Middle frontal gyrus (tissue), 1 donor: ENCODE results near the gene CMPK1.

Experiments
- DNase-seq: peaks from one replicate; pipeline ENCODE4 v3.0.0-alpha.2; 2015; ENCODE audit warnings: low spot score; ENCODE audit errors: extremely low spot score

Gene CMPK1

DNA sequence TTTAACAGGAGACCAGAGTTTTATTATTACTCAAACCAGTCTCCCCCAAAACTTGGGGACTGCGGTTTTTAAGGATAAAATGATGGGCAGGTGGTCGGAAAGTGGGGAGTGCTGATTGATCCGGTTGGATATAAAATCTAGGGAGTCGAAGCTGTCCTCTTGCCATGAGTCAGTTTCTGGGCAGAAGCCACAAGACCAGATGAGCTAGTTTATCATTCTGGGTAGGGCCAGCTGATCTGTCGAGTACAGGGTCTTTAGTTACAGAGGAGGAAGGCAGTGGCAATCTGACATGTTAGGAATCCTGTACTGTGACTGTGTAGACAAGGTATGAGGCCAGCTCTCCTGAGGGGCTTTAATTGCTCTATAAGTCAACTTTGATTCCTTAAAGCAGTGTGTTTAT lies 59.6 kb downstream of the CMPK1 start:
- no peak for DNase-seq

DNA sequence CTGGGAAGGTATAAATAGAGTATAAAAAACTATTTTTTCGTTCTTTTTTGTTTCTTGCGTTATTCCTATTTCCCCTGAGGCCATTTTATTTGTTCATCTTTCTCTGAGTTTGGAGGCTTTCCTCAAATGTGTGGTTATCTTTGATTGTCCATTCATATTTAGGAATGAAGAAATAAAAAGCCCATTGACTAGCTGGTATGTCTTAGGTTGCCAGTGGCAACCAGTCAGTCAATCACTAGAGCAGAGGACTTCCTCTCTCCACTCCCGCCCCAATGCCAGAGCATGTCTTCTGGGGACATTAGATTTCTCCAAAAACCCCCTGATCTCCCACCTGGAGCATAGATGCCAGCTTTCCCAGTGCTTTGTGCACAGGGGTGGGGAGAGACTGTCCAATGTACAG lies 61.8 kb downstream of the CMPK1 start:
- no peak for DNase-seq

DNA sequence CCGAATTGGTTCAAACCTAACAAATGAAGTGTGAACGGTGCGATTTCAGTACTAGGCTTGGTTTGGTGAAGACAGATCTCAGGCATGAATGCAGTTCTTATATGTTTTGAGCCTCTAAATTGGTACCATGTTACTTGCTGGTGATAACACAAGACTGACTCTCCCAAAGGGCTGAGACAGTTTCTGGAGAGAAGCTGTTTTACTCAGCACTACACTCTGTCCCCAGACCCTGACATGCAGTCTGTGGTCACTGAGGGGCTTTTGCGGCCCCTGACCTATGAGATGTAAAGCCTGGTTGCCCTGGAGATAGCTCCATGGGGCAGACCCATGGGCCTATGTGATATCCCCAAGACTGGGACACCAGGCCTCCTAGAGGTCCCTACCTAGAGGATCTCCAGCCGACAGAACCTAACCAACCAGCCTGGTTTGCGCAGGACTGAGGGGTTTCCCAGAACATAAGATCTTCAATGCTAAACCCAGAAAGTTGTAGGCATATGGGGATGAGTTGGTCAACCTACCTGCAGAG lies 63.1 kb downstream of the CMPK1 start:
- DNase-seq = no peak

DNA sequence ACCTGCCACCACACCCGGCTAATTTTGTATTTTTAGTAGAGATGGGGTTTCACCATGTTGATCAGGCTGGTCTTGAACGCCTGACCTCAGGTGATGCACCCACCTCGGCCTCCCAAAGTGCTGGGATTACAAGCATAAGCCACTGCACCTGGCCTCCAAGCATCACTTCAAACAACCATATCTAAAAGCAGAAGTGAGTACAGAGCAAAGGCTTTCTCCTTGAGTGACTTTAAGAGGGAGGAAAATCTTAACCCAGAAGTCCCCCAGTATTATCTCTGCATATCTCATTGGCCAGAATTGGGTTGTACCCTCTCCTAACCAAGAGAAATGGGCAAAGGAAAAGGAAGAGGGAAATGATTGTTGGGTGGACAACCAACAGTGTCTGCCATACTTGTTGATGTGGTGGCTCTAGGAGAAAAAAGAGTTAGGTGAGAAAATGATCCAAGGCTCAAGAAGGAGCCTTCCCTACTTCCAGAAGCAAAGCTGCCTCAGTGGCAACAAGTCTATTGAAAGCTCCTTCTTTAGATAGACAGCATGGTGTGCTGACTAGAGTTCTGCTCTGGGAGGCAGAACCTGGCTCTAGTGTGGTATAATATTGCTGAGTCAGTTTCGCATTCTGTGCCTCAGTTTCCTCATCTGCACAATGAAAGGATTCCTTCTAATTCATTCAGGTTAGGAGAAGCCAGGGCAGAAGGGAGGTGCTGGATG lies 65.7 kb downstream of the CMPK1 start:
- DNase-seq = no peak

GRCh38 chr1:47399846-47400155 lies 66.2 kb downstream of the CMPK1 start:
- DNase-seq = no peak

DNA sequence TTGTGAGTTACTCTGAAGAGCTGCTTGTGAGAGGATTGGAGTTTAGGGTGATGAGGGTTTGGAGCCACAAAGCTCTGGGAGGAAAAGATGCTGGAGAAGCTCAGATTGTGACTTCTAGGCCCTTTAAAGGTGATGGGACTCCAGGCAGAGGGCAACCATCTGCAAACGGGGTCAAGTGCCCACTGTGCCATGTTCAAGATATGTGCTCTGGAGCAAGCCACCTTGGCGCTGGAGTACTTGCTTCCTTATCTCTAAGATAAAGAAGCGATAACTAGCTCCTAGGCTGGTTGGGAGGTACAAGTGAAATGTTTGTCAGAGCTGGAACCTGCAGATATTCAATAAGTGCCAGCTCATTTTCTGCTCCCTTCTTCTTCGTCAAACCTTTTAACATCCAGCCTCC lies 68.2 kb downstream of the CMPK1 start:
- DNase-seq = no peak

DNA sequence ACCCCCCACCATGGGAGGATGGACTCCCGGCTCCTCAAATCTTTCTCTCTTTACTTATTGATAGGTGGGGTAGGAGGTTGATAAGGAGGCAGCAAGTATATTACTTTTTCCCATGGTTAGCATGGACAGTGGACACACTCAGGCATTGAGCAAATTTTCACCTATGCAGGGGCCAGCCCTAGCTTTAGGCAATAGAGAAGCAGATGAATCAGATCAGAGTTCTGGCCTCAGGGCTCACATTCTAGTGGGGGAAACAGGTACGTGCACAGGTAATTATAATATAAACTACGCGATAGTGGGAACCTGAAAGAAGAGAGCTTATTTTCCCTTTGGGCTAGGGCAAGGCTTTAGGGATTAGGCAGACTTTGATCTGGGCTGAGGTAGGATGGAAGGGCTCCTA lies 69.0 kb downstream of the CMPK1 start:
- DNase-seq = no peak

- no peak for DNase-seq
Observed at GRCh38 chr1:47403321-47403910, 69.8 kb downstream of the CMPK1 start.

- DNase-seq = no peak
Observed at GRCh38 chr1:47405697-47406096, 72.1 kb downstream of the CMPK1 start.

- no peak for DNase-seq
Observed at GRCh38 chr1:47406966-47407365, 73.4 kb downstream of the CMPK1 start.

DNA sequence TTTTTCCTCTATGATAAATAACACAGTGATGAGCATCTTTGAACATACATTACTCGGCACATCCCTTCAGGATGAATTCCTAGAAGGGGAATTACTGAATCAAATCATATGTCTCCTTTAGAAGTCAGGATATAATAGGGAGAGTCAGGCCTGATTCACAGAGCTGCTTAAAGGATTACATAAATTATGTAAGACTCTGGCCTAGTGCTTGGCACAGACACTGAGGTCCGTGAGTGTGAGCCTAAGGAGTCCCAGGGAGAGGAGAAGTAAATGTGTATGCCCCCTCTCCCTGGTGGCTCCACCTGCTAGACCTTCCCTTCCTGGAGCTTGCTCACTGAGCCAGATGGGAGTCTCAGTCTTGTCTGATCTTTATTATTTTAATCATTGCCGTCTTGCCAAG lies 73.9 kb downstream of the CMPK1 start:
- DNase-seq = no peak

- no peak for DNase-seq
Observed at GRCh38 chr1:47409311-47410067, 75.9 kb downstream of the CMPK1 start.

DNA sequence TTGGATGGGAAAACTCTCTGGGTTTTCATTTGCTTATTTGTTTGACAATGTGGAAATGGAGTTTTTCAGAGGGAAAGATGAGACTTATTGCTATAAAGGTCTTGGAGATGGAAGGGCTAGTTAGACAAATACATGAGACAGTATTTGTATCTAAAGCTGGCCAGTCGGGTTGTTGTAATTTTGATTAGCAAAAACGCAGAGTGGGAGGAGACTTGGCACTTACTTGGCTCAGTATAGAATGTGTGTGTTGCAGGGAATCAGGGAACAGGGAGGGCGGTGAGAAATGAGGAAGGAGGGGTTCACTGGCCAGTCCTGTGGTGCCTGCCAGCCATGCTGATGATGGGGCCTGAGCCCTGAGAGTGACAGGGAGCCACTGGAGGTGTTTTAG lies 76.5 kb downstream of the CMPK1 start:
- DNase-seq = no peak

DNA sequence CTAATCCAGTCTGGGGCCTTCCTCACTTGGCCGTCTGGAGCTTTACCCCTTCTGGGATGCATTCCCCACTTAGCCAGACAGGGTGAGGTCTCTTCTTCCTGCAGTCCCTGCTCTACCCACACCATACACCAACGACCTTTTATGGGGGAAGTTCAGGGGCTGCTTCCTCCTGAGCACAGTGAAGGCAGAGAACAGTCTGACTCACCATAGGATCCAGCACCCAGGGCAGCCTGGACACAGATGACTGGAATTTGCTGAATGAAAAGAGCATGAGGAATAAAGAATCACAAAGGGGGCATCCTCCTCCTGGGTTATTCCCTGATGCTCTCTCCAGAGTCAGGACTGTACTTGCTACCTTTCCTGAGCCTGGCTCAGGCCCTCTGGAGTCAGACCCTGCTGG lies 77.8 kb downstream of the CMPK1 start:
- DNase-seq = no peak

GRCh38 chr1:47412437-47412836 lies 78.8 kb downstream of the CMPK1 start:
- no peak for DNase-seq

- no peak for DNase-seq
Observed at GRCh38 chr1:47415728-47416318, 82.2 kb downstream of the CMPK1 start, which contains the start of gene FOXE3. Gene FOXE3, plus strand, starts transcription at chr1:47416285. Its CDS starts 31 bp downstream, at chr1:47416316.

GRCh38 chr1:47416319-47417169 lies 83.0 kb downstream of the CMPK1 start:
- DNase-seq = no peak

DNA sequence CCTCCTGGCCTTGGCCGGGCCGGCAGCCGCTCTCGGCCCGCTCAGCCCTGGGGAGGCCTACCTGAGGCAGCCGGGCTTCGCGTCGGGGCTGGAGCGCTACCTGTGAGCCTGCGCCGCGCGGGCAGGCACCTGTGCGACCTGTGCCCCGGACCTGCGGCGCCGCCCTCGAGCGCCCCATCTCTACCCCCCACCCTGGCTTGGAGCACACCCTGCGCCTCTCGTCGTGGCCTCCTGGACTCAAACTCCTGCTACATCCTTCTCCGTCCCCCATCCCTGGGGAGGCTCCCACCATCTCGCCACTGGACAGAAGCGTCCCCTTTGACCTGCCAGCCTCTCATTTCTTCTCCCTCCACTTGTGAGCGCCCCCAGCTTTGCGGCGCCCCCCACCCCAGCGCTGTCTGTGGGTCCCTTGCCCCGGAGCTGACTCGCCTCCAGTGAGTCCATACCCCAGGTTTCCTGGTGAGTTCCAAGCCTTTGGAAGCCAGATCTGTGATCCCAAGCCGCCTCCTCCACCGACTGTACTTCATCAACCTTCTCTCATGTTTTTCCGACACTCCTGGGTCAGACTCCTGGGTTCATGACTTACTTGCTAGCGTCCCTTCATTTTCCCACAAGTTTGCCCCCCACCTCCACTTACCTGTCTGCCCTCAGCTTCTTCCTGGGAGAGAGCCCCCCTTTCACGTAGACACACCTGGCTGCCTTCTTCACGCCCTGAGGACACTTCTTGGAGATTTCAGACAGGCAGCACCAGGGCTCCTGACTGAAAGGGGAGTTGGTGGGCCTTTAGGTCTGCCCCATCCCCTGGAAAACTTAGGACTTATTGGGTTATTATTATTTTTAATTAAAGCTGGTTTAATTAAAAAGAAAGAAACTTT lies 83.8 kb downstream of the CMPK1 start:
- no peak for DNase-seq

DNA sequence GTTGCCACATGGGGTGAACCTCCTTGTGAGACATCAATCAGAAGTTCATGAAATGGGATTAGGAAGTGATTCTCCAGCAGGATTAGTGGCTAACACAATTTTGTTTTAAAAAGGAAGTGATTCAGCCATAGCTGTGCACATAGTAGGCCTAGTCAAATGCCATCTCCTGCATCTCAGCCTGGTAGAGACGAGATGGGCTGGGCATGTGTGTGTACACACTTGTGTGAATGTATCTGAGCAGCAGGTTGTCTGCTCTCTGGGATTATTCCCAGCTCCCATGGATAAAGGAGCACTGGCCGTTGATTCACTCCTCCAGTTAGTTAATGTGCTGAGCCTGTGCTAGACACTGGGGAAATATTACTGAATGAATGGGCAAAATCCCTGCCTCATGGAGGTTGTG lies 84.5 kb downstream of the CMPK1 start:
- no peak for DNase-seq

GRCh38 chr1:47418681-47419325 lies 85.2 kb downstream of the CMPK1 start:
- DNase-seq = no peak
